ENCODE measurements around the gene TRAF3IP3.

The TRAF3IP3 gene

GRCh38 chr1:209823143-209824041 lies 67.5 kb downstream of the TRAF3IP3 start:
- DNase-seq (ENCODE audit: low read depth in 1 of 2, low spot score in 1 of 2) = no peak

GRCh38 chr1:209825591-209826434 lies 70.0 kb downstream of the TRAF3IP3 start:
- no peak for DNase-seq (ENCODE audit: low read depth in 1 of 2, low spot score in 1 of 2)

- DNase-seq (ENCODE audit: low read depth in 1 of 2, low spot score in 1 of 2) = peak; percentile 80 to 84
Measured at GRCh38 chr1:209827384-209828262, 71.8 kb downstream of the TRAF3IP3 start, which contains the start of gene UTP25. UTP25 (plus strand) TSS chr1:209827972; CDS start chr1:209828064, 92 bp downstream.

GRCh38 chr1:209829716-209830115 lies 73.9 kb downstream of the TRAF3IP3 start:
- no peak for DNase-seq (ENCODE audit: low read depth in 1 of 2, low spot score in 1 of 2)

- no peak for DNase-seq (ENCODE audit: low read depth in 1 of 2, low spot score in 1 of 2)
Measured at GRCh38 chr1:209830722-209831121, 74.9 kb downstream of the TRAF3IP3 start.

- no peak for DNase-seq (ENCODE audit: low read depth in 1 of 2, low spot score in 1 of 2)
Measured at GRCh38 chr1:209831615-209832014, 75.8 kb downstream of the TRAF3IP3 start.
